H1 (cell line): Measurements from ENCODE around the gene AQP7. TPM values are rescaled to one million over a fixed set of nuclear protein-coding genes. Genes with fewer than 3 reads are reported as not detected.

Experiments used
- CTCF ChIA-PET: fragments of 300-600 bp; sonication (Branson Sonifier 250); formaldehyde crosslinking; loops from one replicate; lab custom pipeline; 2021; ENCODE audit not compliant: partially characterized antibody; lab: Charles Lee
- POLR2A ChIA-PET: fragments of 300-600 bp; sonication (Branson Sonifier 250); formaldehyde crosslinking; loops from one replicate; lab custom pipeline; 2021; ENCODE audit warnings: inconsistent platforms; ENCODE audit not compliant: partially characterized antibody; lab: Charles Lee
- DNase-seq, 2 experiments: peaks; one replicate each; pipeline versions ENCODE4 v3.0.0 to v3.0.0-alpha.2; 2010 to 2022; ENCODE audit warnings: low spot score in 2 of 2, low read depth in 1 of 2, mixed read lengths in 1 of 2
- FAIRE-seq: peaks from 2 replicates; lab custom pipeline; 2011; peaks lifted over from hg19 to GRCh38; lab: Jason Lieb, UNC
- H2AFZ ChIP-seq: 2 replicates; pipeline ENCODE4 v1.8.1; 2012; ENCODE audit warnings: low read length, inconsistent platforms
- H2AK5ac ChIP-seq: 2 replicates; pipeline ENCODE4 v1.6.1; 2013; ENCODE audit warnings: low read depth, low read length
- H2BK120ac ChIP-seq: replicated peaks from 2 replicates; pipeline ENCODE3; 2013; ENCODE audit warnings: low read depth, low read length, inconsistent platforms
- H2BK12ac ChIP-seq: 2 replicates; pipeline ENCODE4 v1.6.1; 2013; ENCODE audit warnings: low read depth, low read length
- H2BK15ac ChIP-seq: 2 replicates; pipeline ENCODE4 v1.6.1; 2013; ENCODE audit warnings: low read length
- H2BK20ac ChIP-seq: 2 replicates; pipeline ENCODE4 v1.6.1; 2013; ENCODE audit warnings: low read length
- H2BK5ac ChIP-seq: 2 replicates; pipeline ENCODE4 v1.6.1; 2013; ENCODE audit warnings: low read depth, low read length
- H3K14ac ChIP-seq: 2 replicates; pipeline ENCODE4 v1.6.1; 2013; ENCODE audit warnings: inconsistent platforms; ENCODE audit not compliant: insufficient read length
- H3K18ac ChIP-seq: 2 replicates; pipeline ENCODE4 v1.6.1; 2013; ENCODE audit warnings: low read length; ENCODE audit errors: extremely low read depth
- H3K23ac ChIP-seq: 2 replicates; pipeline ENCODE4 v1.6.1; 2013; ENCODE audit warnings: inconsistent platforms; ENCODE audit not compliant: insufficient read length
- H3K23me2 ChIP-seq: 2 replicates; pipeline ENCODE4 v1.6.1; 2013; ENCODE audit warnings: low read depth, low read length
- H3K27ac ChIP-seq: 2 replicates; pipeline ENCODE4 v1.6.1; 2011; ENCODE audit warnings: low read depth, low read length, inconsistent platforms
- H3K27me3 ChIP-seq, 4 experiments: replicated peaks in 1 of 4; 1 replicate in 1 of 4; 2 replicates in 3 of 4; pipeline versions ENCODE4 v1.6.1 to v1.8.1; 2011 to 2013; ENCODE audit warnings: low read length in 3 of 4, mild to moderate bottlenecking in 3 of 4, inconsistent platforms in 2 of 4, mixed read lengths in 2 of 4, moderate library complexity in 1 of 4; ENCODE audit not compliant: control insufficient read depth in 3 of 4, insufficient read depth in 3 of 4; ENCODE audit errors: extremely low read depth in 1 of 4
- H3K36me3 ChIP-seq, 4 experiments: 2 replicates each; pipeline versions ENCODE4 v1.6.1 to v1.8.1; 2011 to 2013; ENCODE audit warnings: mild to moderate bottlenecking in 4 of 4, low read length in 3 of 4, moderate library complexity in 2 of 4, control low read depth in 1 of 4, inconsistent platforms in 1 of 4; ENCODE audit not compliant: insufficient read depth in 4 of 4, control insufficient read depth in 2 of 4
- H3K4ac ChIP-seq: replicated peaks from 2 replicates; pipeline ENCODE3; 2013; ENCODE audit warnings: low read length, low read depth, mixed read lengths, inconsistent platforms; ENCODE audit not compliant: insufficient read length
- H3K4me1 ChIP-seq, 4 experiments: replicated peaks in 1 of 4; 1 replicate in 1 of 4; 2 replicates in 3 of 4; pipeline versions ENCODE4 v1.6.1 to v1.8.1; 2011 to 2013; ENCODE audit warnings: low read length in 3 of 4, inconsistent platforms in 2 of 4, mixed read lengths in 1 of 4; ENCODE audit not compliant: insufficient read depth in 4 of 4, control insufficient read depth in 3 of 4
- H3K4me2 ChIP-seq, 2 experiments: 2 replicates each; pipeline versions ENCODE4 v1.6.1 to v1.8.1; 2011 to 2013; ENCODE audit warnings: low read depth in 2 of 2, low read length in 2 of 2, control low read depth in 1 of 2, inconsistent platforms in 1 of 2, mild to moderate bottlenecking in 1 of 2; ENCODE audit not compliant: insufficient read depth in 1 of 2
- H3K4me3 ChIP-seq, 4 experiments: fragments of 200-600, 300-600 bp in 1 of 4; sonication (generic), shearing (Covaris generic), sonication (Bioruptor Twin) in 1 of 4; 2 replicates each; pipeline versions ENCODE4 v1.5.1 to v1.8.1; 2011 to 2016; ENCODE audit warnings: low read length in 4 of 4, low read depth in 3 of 4, control low read depth in 2 of 4, inconsistent platforms in 2 of 4, mild to moderate bottlenecking in 2 of 4, mixed read lengths in 1 of 4, moderate library complexity in 1 of 4; ENCODE audit not compliant: insufficient read depth in 2 of 4; ENCODE audit errors: extremely low read depth in 1 of 4
- H3K56ac ChIP-seq: replicated peaks from 2 replicates; pipeline ENCODE3; 2013; ENCODE audit warnings: low read depth, mild to moderate bottlenecking, mixed read lengths, low read length, inconsistent platforms; ENCODE audit not compliant: insufficient read length
- H3K79me1 ChIP-seq: 2 replicates; pipeline ENCODE4 v1.6.1; 2013; ENCODE audit warnings: low read depth, low read length, control low read depth
- H3K79me2 ChIP-seq, 2 experiments: 2 replicates each; pipeline versions ENCODE4 v1.6.1 to v1.8.1; 2012 to 2013; ENCODE audit warnings: low read length in 2 of 2, mild to moderate bottlenecking in 2 of 2, inconsistent platforms in 1 of 2; ENCODE audit not compliant: insufficient read depth in 2 of 2, control insufficient read depth in 1 of 2
- H3K9ac ChIP-seq, 4 experiments: replicated peaks in 1 of 4; 1 replicate in 1 of 4; 2 replicates in 3 of 4; pipeline versions ENCODE4 v1.6.1 to v1.8.1; 2011 to 2013; ENCODE audit warnings: low read depth in 3 of 4, low read length in 3 of 4, control low read depth in 2 of 4, mild to moderate bottlenecking in 2 of 4, moderate library complexity in 2 of 4, inconsistent platforms in 1 of 4; ENCODE audit errors: extremely low read depth in 1 of 4
- H3K9me3 ChIP-seq, 2 experiments: 2 replicates each; pipeline versions ENCODE4 v1.6.1 to v1.8.1; 2012 to 2013; ENCODE audit warnings: mild to moderate bottlenecking in 2 of 2, moderate library complexity in 2 of 2, control low read depth in 1 of 2, inconsistent platforms in 1 of 2, low read depth in 1 of 2, low read length in 1 of 2, mixed read lengths in 1 of 2; ENCODE audit not compliant: insufficient read depth in 2 of 2
- H4K20me1 ChIP-seq, 2 experiments: replicated peaks in 1 of 2; 2 replicates each; pipeline versions ENCODE3 to v1.8.1; 2011 to 2013; ENCODE audit warnings: inconsistent platforms in 2 of 2, low read length in 2 of 2, mild to moderate bottlenecking in 1 of 2; ENCODE audit not compliant: insufficient read depth in 2 of 2, control insufficient read depth in 1 of 2
- H4K5ac ChIP-seq: 2 replicates; pipeline ENCODE4 v1.6.1; 2013; ENCODE audit warnings: low read length, low read depth, mixed read lengths, inconsistent platforms; ENCODE audit not compliant: insufficient read length
- H4K8ac ChIP-seq: 2 replicates; pipeline ENCODE4 v1.8.0; 2013; ENCODE audit warnings: mild to moderate bottlenecking, moderate library complexity, low read length, inconsistent platforms; ENCODE audit not compliant: insufficient read depth; ENCODE audit errors: extremely low read depth
- H4K91ac ChIP-seq: replicated peaks from 2 replicates; pipeline ENCODE3; 2013; ENCODE audit warnings: low read length, mixed read lengths, inconsistent platforms; ENCODE audit not compliant: insufficient read length
- ASH2L ChIP-seq: fragments of 200-600, 300-600 bp; sonication (generic); IDR thresholded peaks from one replicate; pipeline ENCODE4 v1.7.1; 2017; ENCODE audit warnings: low read length
- ATF2 ChIP-seq: IDR thresholded peaks from 2 replicates; pipeline ENCODE4 v1.6.1; 2012; ENCODE audit warnings: low read length, inconsistent platforms
- BACH1 ChIP-seq: IDR thresholded peaks from 2 replicates; pipeline ENCODE4 v1.6.1; 2012; ENCODE audit warnings: low read length, improper control_type of control experiment
- CHD2 ChIP-seq: IDR thresholded peaks from 2 replicates; pipeline ENCODE4 v1.6.1; 2012; ENCODE audit warnings: low read length, improper control_type of control experiment
- CTBP2 ChIP-seq: IDR thresholded peaks from 2 replicates; pipeline ENCODE4 v1.7.0; 2011; ENCODE audit warnings: borderline replicate concordance, mild to moderate bottlenecking, moderate library complexity, mixed read lengths, low read length; ENCODE audit not compliant: insufficient read depth, insufficient read length
- HDAC6 ChIP-seq: IDR thresholded peaks from one replicate; pipeline ENCODE4 v1.7.1; 2012; ENCODE audit warnings: low read depth, mild to moderate bottlenecking, inconsistent platforms, low read length, moderate library complexity
- KDM1A ChIP-seq: fragments of 200-600, 300-600 bp; sonication (generic); IDR thresholded peaks from 2 replicates; pipeline ENCODE4 v1.7.1; 2016; ENCODE audit warnings: mild to moderate bottlenecking, low read length, borderline replicate concordance
- PHF8 ChIP-seq: fragments of 200-600 bp; sonication (generic); conservative IDR thresholded peaks from 2 replicates; pipeline ENCODE4 v1.7.1; 2012; ENCODE audit warnings: low read depth, mild to moderate bottlenecking, inconsistent platforms, low read length, moderate library complexity
- POLR2AphosphoS5 ChIP-seq: IDR thresholded peaks from 2 replicates; pipeline ENCODE4 v1.6.1; 2011; ENCODE audit warnings: low read depth, low read length
- SIN3A ChIP-seq, 2 experiments: IDR thresholded peaks in 1 of 2; conservative IDR thresholded peaks in 1 of 2; 2 replicates each; pipeline ENCODE4 v1.6.1; 2011 to 2012; ENCODE audit warnings: low read length in 2 of 2, improper control_type of control experiment in 1 of 2, low read depth in 1 of 2, mild to moderate bottlenecking in 1 of 2
- SIX5 ChIP-seq: IDR thresholded peaks from 2 replicates; pipeline ENCODE4 v1.6.1; 2011; ENCODE audit warnings: mild to moderate bottlenecking, low read depth, low read length
- SP1 ChIP-seq: IDR thresholded peaks from 2 replicates; pipeline ENCODE4 v1.6.1; 2011; ENCODE audit warnings: low read depth, low read length
- SP4 ChIP-seq: IDR thresholded peaks from 2 replicates; pipeline ENCODE4 v1.6.1; 2012; ENCODE audit warnings: low read length, inconsistent platforms
- TBP ChIP-seq: IDR thresholded peaks from 2 replicates; pipeline ENCODE4 v1.6.1; 2011; ENCODE audit warnings: low read depth, low read length, improper control_type of control experiment
- WGBS, 2 experiments: shearing (Covaris generic) in 1 of 2; methylation state at CpG; one replicate each; pipeline versions ENCODE4 v1.1.6 to v1.1.7; 2013 to 2015; ENCODE audit warnings: low lambda C conversion rate in 2 of 2, mixed read lengths in 2 of 2, inconsistent platforms in 1 of 2, low coverage in 1 of 2, missing lambda C conversion rate in 1 of 2; ENCODE audit not compliant: insufficient replicate concordance in 2 of 2, insufficient coverage in 1 of 2, insufficient read length in 1 of 2; ENCODE audit errors: extremely low coverage in 1 of 2, missing lambda C conversion rate in 1 of 2; 5-methylcytosine and 5-hydroxymethylcytosine counted together
- polyA plus RNA-seq, 7 experiments: library from polyadenylated mRNA; depleted of rRNA in 3 of 7; stranded (reverse) in 5 of 7; unstranded in 2 of 7; fragments of >200 nt in 5 of 7; fragments of 200-250 nt in 2 of 7; gene quantifications; 1 replicate in 5 of 7; 2 replicates in 1 of 7; 4 replicates in 1 of 7; pipeline versions ENCODE4 v1.2.1 to v1.2.3, GENCODE V29; 2011 to 2013; ENCODE audit warnings: missing spikeins in 2 of 7, mixed read lengths in 2 of 7
- total RNA-seq: library from RNA; stranded (reverse); fragmentation: NEBNext Ultra II Directional; extraction: Animal tissue kit (Norgen Biotek cat#: 25700); gene quantifications from 2 replicates; pipeline ENCODE4 v1.2.1, GENCODE V29; 2021

AQP7 gene
- total and polyA plus RNA-seq, 2 of the 8 experiments (the other 6 are each of a cell fraction or from before 2014, with no cell fraction given), result not detected

- H2AK5ac ChIP-seq, result no peak overlapping the region
- 93% methylated on average over 1 of the region's 1 CpG; no CpG with 5 or more reads in 1 of the 2 experiments for WGBS, 2 experiments
- no peak overlapping the region for H3K4me3 ChIP-seq
- POLR2A ChIA-PET, result interaction anchor here (0.8 to 1.3 kb wide), 2 partner anchors 59 to 66 kb away, joined by 3 read pairs; partner anchors contain the start of gene NFX1
- H3K4ac ChIP-seq, result no peak overlapping the region
- no peak overlapping the region for H4K91ac ChIP-seq
- H3K9ac ChIP-seq, result no peak overlapping the region
- no peak overlapping the region for H2BK120ac ChIP-seq
- CTCF ChIA-PET, result interaction anchor here (0.6 to 4.4 kb wide), 5 partner anchors 18 to 110 kb away, joined by 3 to 29 read pairs (median 6); no protein-coding TSS in a partner anchor
- no peak overlapping the region for H2BK15ac ChIP-seq
- no peak overlapping the region for H3K18ac ChIP-seq
- no peak overlapping the region for H3K56ac ChIP-seq
- H4K5ac ChIP-seq, result no peak overlapping the region
- H3K14ac ChIP-seq, result no peak overlapping the region
- no peak overlapping the region for H2AFZ ChIP-seq
- H3K79me1 ChIP-seq, result no peaks in the 10 kb centered on the region
- DNase-seq, result no peak
- H3K4me1 ChIP-seq, result no peaks in the 10 kb centered on the region
- H3K23ac ChIP-seq, result no peak overlapping the region
- H3K27ac ChIP-seq, result no peak overlapping the region
- FAIRE-seq, result no peak
- H2BK12ac ChIP-seq, result no peak overlapping the region
- H4K20me1 ChIP-seq, result no peaks in the 10 kb centered on the region
- no peak overlapping the region for H2BK20ac ChIP-seq
- H3K23me2 ChIP-seq, result no peaks in the 10 kb centered on the region
- no peak overlapping the region for H4K8ac ChIP-seq
- no peaks in the 10 kb centered on the region for H3K79me2 ChIP-seq
- no peak overlapping the region for H3K4me2 ChIP-seq
- H3K27me3 ChIP-seq, result no peaks in the 10 kb centered on the region
- H2BK5ac ChIP-seq, result no peak overlapping the region
- H3K9me3 ChIP-seq, result no peaks in the 10 kb centered on the region
- H3K36me3 ChIP-seq, result no peaks in the 10 kb centered on the region
- no peak for TF ChIP-seq SIX5
- no peak for TF ChIP-seq SIN3A (conservative IDR thresholded peaks at IDR 0.05 in 1 of 2, IDR thresholded peaks at IDR 0.05 in 1 of 2; ENCODE audit: low read depth in 1 of 2, low read length in 2 of 2)
- TF ChIP-seq TBP, result no peak
- TF ChIP-seq SP1, result no peak
- TF ChIP-seq BACH1, result no peak
- no peak for TF ChIP-seq ASH2L
- no peak for TF ChIP-seq ATF2
- TF ChIP-seq POLR2AphosphoS5, result no peak
- TF ChIP-seq CTBP2, result no peak
- no peak for TF ChIP-seq PHF8
- no peak for TF ChIP-seq KDM1A
- TF ChIP-seq CHD2, result no peak
- no peak for TF ChIP-seq SP4
- TF ChIP-seq HDAC6, result no peak
These were observed 46.4 kb downstream of the AQP7 start for GRCh38 chr9:33355933-33356332.
